Left lung (tissue), 10 donors: ENCODE data around the gene WWOX. TPM values are rescaled to one million over a fixed set of nuclear protein-coding genes. Genes with fewer than 3 reads are reported as not detected.

Experiments
- ATAC-seq: fragments of 200-7000 bp; cut with Tn5 transposase; one replicate; pipeline ENCODE4 v1.9.1; 2020; ENCODE audit warnings: moderate library complexity
- DNase-seq, 4 donors: peaks; one replicate each; pipeline ENCODE4 v3.0.0-alpha.2; 2013 to 2020
- H3K27ac ChIP-seq, 2 donors: fragments of 200-600 bp; sonication (generic) in 1 of 2; one replicate each; pipeline versions ENCODE4 v1.5.0 to v1.8.0; 2020 to 2021
- H3K27me3 ChIP-seq, 2 donors: fragments of 200-600 bp; sonication (generic) in 1 of 2; one replicate each; pipeline versions ENCODE4 v1.5.0 to v1.8.0; 2020 to 2021
- H3K36me3 ChIP-seq, 2 donors: fragments of 200-600 bp; sonication (generic) in 1 of 2; one replicate each; pipeline versions ENCODE4 v1.5.0 to v1.8.0; 2020 to 2021
- H3K4me1 ChIP-seq, 2 donors: fragments of 200-600 bp; one replicate each; pipeline ENCODE4 v1.8.0; 2021
- H3K4me3 ChIP-seq, 2 donors: fragments of 200-600 bp; sonication (generic) in 1 of 2; one replicate each; pipeline versions ENCODE4 v1.5.0 to v1.8.0; 2020 to 2021; ENCODE audit warnings: mild to moderate bottlenecking in 1 of 2
- H3K9me3 ChIP-seq, 2 donors: fragments of 200-600 bp; sonication (generic) in 1 of 2; one replicate each; pipeline versions ENCODE4 v1.5.0 to v1.8.0; 2020 to 2021
- CTCF ChIP-seq, 2 donors: fragments of 200-600 bp; sonication (generic) in 1 of 2; IDR thresholded peaks; one replicate each; pipeline versions ENCODE4 v1.5.0 to v1.8.0; 2021; ENCODE audit warnings: antibody characterized with exemption in 2 of 2
- intact Hi-C, 2 donors: fragments of 100-400 bp; cut with DNase I; formaldehyde crosslinking; loops; one replicate each; pipeline versions ENCODE4 v1.11.2 to v1.14.2; 2022
- polyA plus RNA-seq, 6 donors: library from polyadenylated mRNA; unstranded; fragments of 120-200 nt; gene quantifications; one replicate each; pipeline ENCODE4 v1.2.1, GENCODE V29; 2013; ENCODE audit not compliant: insufficient read length in 6 of 6
- total RNA-seq, 2 donors: library from RNA; stranded (reverse); fragmentation: NEBNext Ultra II Directional; extraction: Animal tissue kit (Norgen Biotek cat#: 25700); gene quantifications; one replicate each; pipeline ENCODE4 v1.2.1, GENCODE V29; 2021
- donor health status: DM: no; HTN: yes; CAD: no.
- donor health status: DM: no; HTN: no; CAD: no.

WWOX gene
- total and polyA plus RNA-seq, 8 donors = 17.2 to 40.3 (median 30.8) TPM

GRCh38 chr16:78804058-78804735, 704.7 kb downstream of the WWOX start:
- no peak for ATAC-seq
- DNase-seq = no peak
- H3K36me3 ChIP-seq = no peaks in the 10 kb centered on the region
- H3K4me1 ChIP-seq = no peaks in the 10 kb centered on the region
- H3K27me3 ChIP-seq = no peaks in the 10 kb centered on the region
- peaks cover 0 to 4% of the 10 kb centered on the region in 2 donors for H3K9me3 ChIP-seq
- TF ChIP-seq CTCF (IDR thresholded peaks at IDR 0.05) = no peak
- H3K27ac ChIP-seq = no peak overlapping the region
- no peak overlapping the region for H3K4me3 ChIP-seq
- intact Hi-C loops = no loop called here

GRCh38 chr16:78805556-78805955, 706.1 kb downstream of the WWOX start:
- no peak overlapping the region for H3K4me3 ChIP-seq
- intact Hi-C loops = no loop called here
- no peaks in the 10 kb centered on the region for H3K36me3 ChIP-seq
- H3K27me3 ChIP-seq = no peaks in the 10 kb centered on the region
- DNase-seq (no peak), ATAC-seq (no peak)
- peaks cover 0 to 4% of the 10 kb centered on the region in 2 donors for H3K9me3 ChIP-seq
- no peaks in the 10 kb centered on the region for H3K4me1 ChIP-seq
- no peak for TF ChIP-seq CTCF (IDR thresholded peaks at IDR 0.05)
- no peak overlapping the region for H3K27ac ChIP-seq

- no peak overlapping the region for H3K4me3 ChIP-seq
- no peaks in the 10 kb centered on the region for H3K4me1 ChIP-seq
- H3K27me3 ChIP-seq = no peaks in the 10 kb centered on the region
- DNase-seq (no peak), ATAC-seq (no peak)
- peaks cover 0 to 3% of the 10 kb centered on the region in 2 donors for H3K9me3 ChIP-seq
- TF ChIP-seq CTCF (IDR thresholded peaks at IDR 0.05) = no peak
- intact Hi-C loops = no loop called here
- H3K27ac ChIP-seq = no peak overlapping the region
- no peaks in the 10 kb centered on the region for H3K36me3 ChIP-seq
Observed at GRCh38 chr16:78811247-78811646, 711.8 kb downstream of the WWOX start.

- ATAC-seq = no peak
- no peak overlapping the region for H3K27ac ChIP-seq
- TF ChIP-seq CTCF (IDR thresholded peaks at IDR 0.05) = no peak
- no peaks in the 10 kb centered on the region for H3K36me3 ChIP-seq
- intact Hi-C loops = no loop called here
- peaks cover 0 to 5% of the 10 kb centered on the region in 2 donors for H3K4me1 ChIP-seq
- H3K4me3 ChIP-seq = no peak overlapping the region
- no peak for DNase-seq
- no peaks in the 10 kb centered on the region for H3K9me3 ChIP-seq
- H3K27me3 ChIP-seq = no peaks in the 10 kb centered on the region
Observed at GRCh38 chr16:78812582-78812981, 713.1 kb downstream of the WWOX start.

GRCh38 chr16:78813661-78814311, 714.3 kb downstream of the WWOX start:
- TF ChIP-seq CTCF (IDR thresholded peaks at IDR 0.05) = no peak
- intact Hi-C loops = no loop called here
- ATAC-seq (no peak), DNase-seq (no peak)
- H3K27me3 ChIP-seq = no peaks in the 10 kb centered on the region
- H3K4me1 ChIP-seq = peaks cover 0 to 5% of the 10 kb centered on the region in 2 donors
- no peak overlapping the region for H3K4me3 ChIP-seq
- no peak overlapping the region for H3K27ac ChIP-seq
- H3K9me3 ChIP-seq = no peaks in the 10 kb centered on the region
- no peaks in the 10 kb centered on the region for H3K36me3 ChIP-seq
